ENCODE data around the gene ATP5F1E. TPM values are rescaled to one million over a fixed set of nuclear protein-coding genes. Genes with fewer than 3 reads are reported as not detected.

ATP5F1E gene
- total and polyA plus RNA-seq, 2 experiments from 2014 or later, result 12.9 to 211 TPM

DNA sequence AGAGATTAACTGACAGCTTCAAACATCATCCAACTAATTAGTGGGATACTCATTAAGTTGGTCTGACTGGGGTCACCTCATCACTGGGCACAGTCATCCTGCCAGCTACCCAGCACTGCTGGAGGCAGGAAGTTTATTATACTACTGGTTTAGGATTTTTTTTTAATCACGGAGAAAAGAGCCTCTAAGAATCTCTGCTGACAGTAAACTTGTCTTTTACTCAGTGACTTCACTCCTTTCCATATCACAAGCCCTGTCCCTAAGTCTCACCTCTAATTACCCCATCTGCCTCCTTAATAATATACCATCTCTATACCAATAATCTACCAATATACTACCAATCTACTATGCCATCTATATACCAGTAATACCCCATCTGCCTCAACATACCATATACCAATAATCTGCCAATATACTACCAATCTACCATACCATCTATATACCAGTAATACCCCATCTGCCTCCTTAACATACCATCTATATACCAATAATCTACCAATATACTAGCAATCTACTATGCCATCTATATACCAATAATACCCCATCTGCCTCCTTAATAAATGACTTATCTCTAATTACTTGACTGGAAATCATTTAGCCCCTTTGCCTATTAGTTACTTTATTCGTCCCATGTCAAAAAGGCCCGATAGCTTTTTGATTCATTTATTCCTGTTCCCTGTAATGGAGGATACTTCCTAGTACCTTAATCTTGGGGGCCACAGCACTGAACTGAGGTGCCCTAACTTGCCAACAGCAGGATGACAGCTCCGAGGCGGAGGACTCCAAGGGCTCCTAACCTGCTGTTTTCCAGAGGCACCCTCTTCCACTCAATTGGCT lies 5.0 kb downstream of the ATP5F1E start:
- peaks cover 80% of the 10 kb centered on the region for H3K36me3 Mint-ChIP-seq (ENCODE audit: low read depth)

More for the DNA sequence above, 5.0 kb downstream of the ATP5F1E start:
- Histone ChIP-seq H3K4me1 (ENCODE audit: insufficient read depth) (peaks cover 26% of the 10 kb centered on the region), H3K36me3 (ENCODE audit: insufficient read depth) (peaks cover 34% of the 10 kb centered on the region), H3K4me3 (no peak overlapping the region), H3K27me3 (ENCODE audit: insufficient read depth) (0 out of 2 replicates have a peak, but pooled peaks cover 4% of the 10 kb centered on the region), H4K20me1 (replicated peaks; ENCODE audit: insufficient read depth) (peaks cover 43% of the 10 kb centered on the region), H3K4me2 (no peak overlapping the region), H2AFZ (no peak overlapping the region), H3K9me2 (ENCODE audit: insufficient read depth) (no peaks in the 10 kb centered on the region), H3K79me2 (replicated peaks; ENCODE audit: insufficient read depth) (peaks cover 50% of the 10 kb centered on the region), H3F3A (replicated peaks; ENCODE audit: low read depth) (0 out of 2 replicates have a peak, but pooled peaks cover 2% of the 10 kb centered on the region), H3K27ac (ENCODE audit: low read depth) (no peak overlapping the region)
- peaks cover 36% of the 10 kb centered on the region for H3K4me1 Mint-ChIP-seq
- no peak for ATAC-seq
- H3K27me3 Mint-ChIP-seq (ENCODE audit: insufficient read depth, low read depth, poor library complexity), result peaks cover 33% of the 10 kb centered on the region
- H3K4me3 Mint-ChIP-seq, result no peak overlapping the region
- H3K9me3 Mint-ChIP-seq, result no peaks in the 10 kb centered on the region
- TF ChIP-seq EZH2phosphoT487 (IDR thresholded peaks at IDR 0.05; ENCODE audit: unreplicated experiment), result no peak
- TF ChIP-seq ZNF331 (CRISPR knock-in tag; IDR thresholded peaks at IDR 0.05; ENCODE audit: low read depth), result no peak
- no peak for TF ChIP-seq EZH2 (IDR thresholded peaks at IDR 0.05; ENCODE audit: low read depth, unreplicated experiment)
- TF ChIP-seq, protein P1, sequence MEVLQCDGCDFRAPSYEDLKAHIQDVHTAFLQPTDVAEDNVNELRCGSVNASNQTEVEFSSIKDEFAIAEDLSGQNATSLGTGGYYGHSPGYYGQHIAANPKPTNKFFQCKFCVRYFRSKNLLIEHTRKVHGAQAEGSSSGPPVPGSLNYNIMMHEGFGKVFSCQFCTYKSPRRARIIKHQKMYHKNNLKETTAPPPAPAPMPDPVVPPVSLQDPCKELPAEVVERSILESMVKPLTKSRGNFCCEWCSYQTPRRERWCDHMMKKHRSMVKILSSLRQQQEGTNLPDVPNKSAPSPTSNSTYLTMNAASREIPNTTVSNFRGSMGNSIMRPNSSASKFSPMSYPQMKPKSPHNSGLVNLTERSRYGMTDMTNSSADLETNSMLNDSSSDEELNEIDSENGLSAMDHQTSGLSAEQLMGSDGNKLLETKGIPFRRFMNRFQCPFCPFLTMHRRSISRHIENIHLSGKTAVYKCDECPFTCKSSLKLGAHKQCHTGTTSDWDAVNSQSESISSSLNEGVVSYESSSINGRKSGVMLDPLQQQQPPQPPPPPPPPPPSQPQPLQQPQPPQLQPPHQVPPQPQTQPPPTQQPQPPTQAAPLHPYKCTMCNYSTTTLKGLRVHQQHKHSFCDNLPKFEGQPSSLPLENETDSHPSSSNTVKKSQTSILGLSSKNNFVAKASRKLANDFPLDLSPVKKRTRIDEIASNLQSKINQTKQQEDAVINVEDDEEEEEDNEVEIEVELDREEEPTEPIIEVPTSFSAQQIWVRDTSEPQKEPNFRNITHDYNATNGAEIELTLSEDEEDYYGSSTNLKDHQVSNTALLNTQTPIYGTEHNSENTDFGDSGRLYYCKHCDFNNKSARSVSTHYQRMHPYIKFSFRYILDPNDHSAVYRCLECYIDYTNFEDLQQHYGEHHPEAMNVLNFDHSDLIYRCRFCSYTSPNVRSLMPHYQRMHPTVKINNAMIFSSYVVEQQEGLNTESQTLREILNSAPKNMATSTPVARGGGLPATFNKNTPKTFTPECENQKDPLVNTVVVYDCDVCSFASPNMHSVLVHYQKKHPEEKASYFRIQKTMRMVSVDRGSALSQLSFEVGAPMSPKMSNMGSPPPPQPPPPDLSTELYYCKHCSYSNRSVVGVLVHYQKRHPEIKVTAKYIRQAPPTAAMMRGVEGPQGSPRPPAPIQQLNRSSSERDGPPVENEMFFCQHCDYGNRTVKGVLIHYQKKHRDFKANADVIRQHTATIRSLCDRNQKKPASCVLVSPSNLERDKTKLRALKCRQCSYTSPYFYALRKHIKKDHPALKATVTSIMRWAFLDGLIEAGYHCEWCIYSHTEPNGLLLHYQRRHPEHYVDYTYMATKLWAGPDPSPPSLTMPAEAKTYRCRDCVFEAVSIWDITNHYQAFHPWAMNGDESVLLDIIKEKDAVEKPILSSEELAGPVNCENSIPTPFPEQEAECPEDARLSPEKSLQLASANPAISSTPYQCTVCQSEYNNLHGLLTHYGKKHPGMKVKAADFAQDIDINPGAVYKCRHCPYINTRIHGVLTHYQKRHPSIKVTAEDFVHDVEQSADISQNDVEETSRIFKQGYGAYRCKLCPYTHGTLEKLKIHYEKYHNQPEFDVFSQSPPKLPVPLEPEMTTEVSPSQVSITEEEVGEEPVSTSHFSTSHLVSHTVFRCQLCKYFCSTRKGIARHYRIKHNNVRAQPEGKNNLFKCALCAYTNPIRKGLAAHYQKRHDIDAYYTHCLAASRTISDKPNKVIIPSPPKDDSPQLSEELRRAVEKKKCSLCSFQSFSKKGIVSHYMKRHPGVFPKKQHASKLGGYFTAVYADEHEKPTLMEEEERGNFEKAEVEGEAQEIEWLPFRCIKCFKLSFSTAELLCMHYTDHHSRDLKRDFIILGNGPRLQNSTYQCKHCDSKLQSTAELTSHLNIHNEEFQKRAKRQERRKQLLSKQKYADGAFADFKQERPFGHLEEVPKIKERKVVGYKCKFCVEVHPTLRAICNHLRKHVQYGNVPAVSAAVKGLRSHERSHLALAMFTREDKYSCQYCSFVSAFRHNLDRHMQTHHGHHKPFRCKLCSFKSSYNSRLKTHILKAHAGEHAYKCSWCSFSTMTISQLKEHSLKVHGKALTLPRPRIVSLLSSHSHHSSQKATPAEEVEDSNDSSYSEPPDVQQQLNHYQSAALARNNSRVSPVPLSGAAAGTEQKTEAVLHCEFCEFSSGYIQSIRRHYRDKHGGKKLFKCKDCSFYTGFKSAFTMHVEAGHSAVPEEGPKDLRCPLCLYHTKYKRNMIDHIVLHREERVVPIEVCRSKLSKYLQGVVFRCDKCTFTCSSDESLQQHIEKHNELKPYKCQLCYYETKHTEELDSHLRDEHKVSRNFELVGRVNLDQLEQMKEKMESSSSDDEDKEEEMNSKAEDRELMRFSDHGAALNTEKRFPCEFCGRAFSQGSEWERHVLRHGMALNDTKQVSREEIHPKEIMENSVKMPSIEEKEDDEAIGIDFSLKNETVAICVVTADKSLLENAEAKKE (CRISPR knock-in tag; IDR thresholded peaks at IDR 0.05), result no peak
- TF ChIP-seq, protein P2, sequence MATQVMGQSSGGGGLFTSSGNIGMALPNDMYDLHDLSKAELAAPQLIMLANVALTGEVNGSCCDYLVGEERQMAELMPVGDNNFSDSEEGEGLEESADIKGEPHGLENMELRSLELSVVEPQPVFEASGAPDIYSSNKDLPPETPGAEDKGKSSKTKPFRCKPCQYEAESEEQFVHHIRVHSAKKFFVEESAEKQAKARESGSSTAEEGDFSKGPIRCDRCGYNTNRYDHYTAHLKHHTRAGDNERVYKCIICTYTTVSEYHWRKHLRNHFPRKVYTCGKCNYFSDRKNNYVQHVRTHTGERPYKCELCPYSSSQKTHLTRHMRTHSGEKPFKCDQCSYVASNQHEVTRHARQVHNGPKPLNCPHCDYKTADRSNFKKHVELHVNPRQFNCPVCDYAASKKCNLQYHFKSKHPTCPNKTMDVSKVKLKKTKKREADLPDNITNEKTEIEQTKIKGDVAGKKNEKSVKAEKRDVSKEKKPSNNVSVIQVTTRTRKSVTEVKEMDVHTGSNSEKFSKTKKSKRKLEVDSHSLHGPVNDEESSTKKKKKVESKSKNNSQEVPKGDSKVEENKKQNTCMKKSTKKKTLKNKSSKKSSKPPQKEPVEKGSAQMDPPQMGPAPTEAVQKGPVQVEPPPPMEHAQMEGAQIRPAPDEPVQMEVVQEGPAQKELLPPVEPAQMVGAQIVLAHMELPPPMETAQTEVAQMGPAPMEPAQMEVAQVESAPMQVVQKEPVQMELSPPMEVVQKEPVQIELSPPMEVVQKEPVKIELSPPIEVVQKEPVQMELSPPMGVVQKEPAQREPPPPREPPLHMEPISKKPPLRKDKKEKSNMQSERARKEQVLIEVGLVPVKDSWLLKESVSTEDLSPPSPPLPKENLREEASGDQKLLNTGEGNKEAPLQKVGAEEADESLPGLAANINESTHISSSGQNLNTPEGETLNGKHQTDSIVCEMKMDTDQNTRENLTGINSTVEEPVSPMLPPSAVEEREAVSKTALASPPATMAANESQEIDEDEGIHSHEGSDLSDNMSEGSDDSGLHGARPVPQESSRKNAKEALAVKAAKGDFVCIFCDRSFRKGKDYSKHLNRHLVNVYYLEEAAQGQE (IDR thresholded peaks at IDR 0.05; ENCODE audit: unreplicated experiment), result no peak
- TF ChIP-seq CREB1 (CRISPR knock-in tag; IDR thresholded peaks at IDR 0.05; ENCODE audit: low read depth), result no peak
- no peak for TF ChIP-seq NANOG (IDR thresholded peaks at IDR 0.05; ENCODE audit: borderline replicate concordance)
- no peak for TF ChIP-seq POLR2AphosphoS5 (IDR thresholded peaks at IDR 0.05; ENCODE audit: low read depth)
- TF ChIP-seq, protein P3, sequence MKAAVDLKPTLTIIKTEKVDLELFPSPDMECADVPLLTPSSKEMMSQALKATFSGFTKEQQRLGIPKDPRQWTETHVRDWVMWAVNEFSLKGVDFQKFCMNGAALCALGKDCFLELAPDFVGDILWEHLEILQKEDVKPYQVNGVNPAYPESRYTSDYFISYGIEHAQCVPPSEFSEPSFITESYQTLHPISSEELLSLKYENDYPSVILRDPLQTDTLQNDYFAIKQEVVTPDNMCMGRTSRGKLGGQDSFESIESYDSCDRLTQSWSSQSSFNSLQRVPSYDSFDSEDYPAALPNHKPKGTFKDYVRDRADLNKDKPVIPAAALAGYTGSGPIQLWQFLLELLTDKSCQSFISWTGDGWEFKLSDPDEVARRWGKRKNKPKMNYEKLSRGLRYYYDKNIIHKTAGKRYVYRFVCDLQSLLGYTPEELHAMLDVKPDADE (IDR thresholded peaks at IDR 0.05), result no peak
- TF ChIP-seq JUNB (IDR thresholded peaks at IDR 0.05; ENCODE audit: unreplicated experiment), result no peak
- TF ChIP-seq STAT1 (IDR thresholded peaks at IDR 0.05; ENCODE audit: unreplicated experiment), result no peak
- TF ChIP-seq ZNF114 (CRISPR knock-in tag; IDR thresholded peaks at IDR 0.05), result no peak
- TF ChIP-seq, protein P4, sequence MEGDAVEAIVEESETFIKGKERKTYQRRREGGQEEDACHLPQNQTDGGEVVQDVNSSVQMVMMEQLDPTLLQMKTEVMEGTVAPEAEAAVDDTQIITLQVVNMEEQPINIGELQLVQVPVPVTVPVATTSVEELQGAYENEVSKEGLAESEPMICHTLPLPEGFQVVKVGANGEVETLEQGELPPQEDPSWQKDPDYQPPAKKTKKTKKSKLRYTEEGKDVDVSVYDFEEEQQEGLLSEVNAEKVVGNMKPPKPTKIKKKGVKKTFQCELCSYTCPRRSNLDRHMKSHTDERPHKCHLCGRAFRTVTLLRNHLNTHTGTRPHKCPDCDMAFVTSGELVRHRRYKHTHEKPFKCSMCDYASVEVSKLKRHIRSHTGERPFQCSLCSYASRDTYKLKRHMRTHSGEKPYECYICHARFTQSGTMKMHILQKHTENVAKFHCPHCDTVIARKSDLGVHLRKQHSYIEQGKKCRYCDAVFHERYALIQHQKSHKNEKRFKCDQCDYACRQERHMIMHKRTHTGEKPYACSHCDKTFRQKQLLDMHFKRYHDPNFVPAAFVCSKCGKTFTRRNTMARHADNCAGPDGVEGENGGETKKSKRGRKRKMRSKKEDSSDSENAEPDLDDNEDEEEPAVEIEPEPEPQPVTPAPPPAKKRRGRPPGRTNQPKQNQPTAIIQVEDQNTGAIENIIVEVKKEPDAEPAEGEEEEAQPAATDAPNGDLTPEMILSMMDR (conservative IDR thresholded peaks at IDR 0.05; ENCODE audit: low read depth in 2 of 2), result no peak
- no peak overlapping the region for H3K27ac Mint-ChIP-seq
- DNase-seq (ENCODE audit: low spot score), result no peak
